Prostate gland (tissue), 2 donors: ENCODE measurements around the gene TDP2.

Source experiments
- POLR2A ChIP-seq: fragments of 450-650 bp; IDR thresholded peaks from one replicate; pipeline ENCODE4 v1.6.1; 2016; ENCODE audit warnings: antibody characterized with exemption, mild to moderate bottlenecking
- POLR2AphosphoS5 ChIP-seq: sonication (generic); formaldehyde crosslinking; IDR thresholded peaks from one replicate; pipeline ENCODE4 v1.6.1; 2017; ENCODE audit warnings: antibody characterized with exemption
- TF ChIP-seq, protein P1 (sequence below), 4 experiments: fragments of 200-600 bp in 2 of 4; fragments of 450-650 bp in 2 of 4; sonication (generic) in 2 of 4; IDR thresholded peaks; 1 replicate in 3 of 4; 2 replicates in 1 of 4; pipeline ENCODE4 v1.5.1; 2016 to 2019; ENCODE audit warnings: antibody characterized with exemption in 4 of 4, mild to moderate bottlenecking in 2 of 4, moderate library complexity in 2 of 4

- TF ChIP-seq, protein P1, sequence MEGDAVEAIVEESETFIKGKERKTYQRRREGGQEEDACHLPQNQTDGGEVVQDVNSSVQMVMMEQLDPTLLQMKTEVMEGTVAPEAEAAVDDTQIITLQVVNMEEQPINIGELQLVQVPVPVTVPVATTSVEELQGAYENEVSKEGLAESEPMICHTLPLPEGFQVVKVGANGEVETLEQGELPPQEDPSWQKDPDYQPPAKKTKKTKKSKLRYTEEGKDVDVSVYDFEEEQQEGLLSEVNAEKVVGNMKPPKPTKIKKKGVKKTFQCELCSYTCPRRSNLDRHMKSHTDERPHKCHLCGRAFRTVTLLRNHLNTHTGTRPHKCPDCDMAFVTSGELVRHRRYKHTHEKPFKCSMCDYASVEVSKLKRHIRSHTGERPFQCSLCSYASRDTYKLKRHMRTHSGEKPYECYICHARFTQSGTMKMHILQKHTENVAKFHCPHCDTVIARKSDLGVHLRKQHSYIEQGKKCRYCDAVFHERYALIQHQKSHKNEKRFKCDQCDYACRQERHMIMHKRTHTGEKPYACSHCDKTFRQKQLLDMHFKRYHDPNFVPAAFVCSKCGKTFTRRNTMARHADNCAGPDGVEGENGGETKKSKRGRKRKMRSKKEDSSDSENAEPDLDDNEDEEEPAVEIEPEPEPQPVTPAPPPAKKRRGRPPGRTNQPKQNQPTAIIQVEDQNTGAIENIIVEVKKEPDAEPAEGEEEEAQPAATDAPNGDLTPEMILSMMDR (IDR thresholded peaks at IDR 0.05), result no peak
- TF ChIP-seq POLR2AphosphoS5 (no peak), POLR2A (no peak)
Observed at GRCh38 chr6:24673625-24674024, 6.9 kb upstream of the TDP2 start.
